Gastrocnemius medialis (tissue), 4 donors: ENCODE data around the gene CFAP91. TPM values are rescaled to one million over a fixed set of nuclear protein-coding genes. Genes with fewer than 3 reads are reported as not detected.

Experiments used
- ATAC-seq, 2 donors: fragments of 150-250 bp; one replicate each; pipeline ENCODE4 v1.9.1; 2016
- DNase-seq, 2 donors: peaks; one replicate each; pipeline ENCODE4 v3.0.0-alpha.2; 2019
- H3K27ac ChIP-seq, 4 donors: fragments of 200-600 bp; sonication (generic); 1 replicate in 1 of 4; 2 replicates in 3 of 4; pipeline ENCODE4 v1.5.1; 2016 to 2018; ENCODE audit warnings: mild to moderate bottlenecking in 2 of 4, moderate library complexity in 1 of 4
- H3K27me3 ChIP-seq, 3 donors: fragments of 200-600 bp; sonication (generic) in 2 of 3; 1 replicate in 1 of 3; 2 replicates in 2 of 3; pipeline versions ENCODE4 v1.5.1 to v1.6.0; 2016 to 2019; ENCODE audit warnings: mild to moderate bottlenecking in 1 of 3, moderate library complexity in 1 of 3
- H3K36me3 ChIP-seq, 2 donors: fragments of 200-600 bp; sonication (generic) in 1 of 2; one replicate each; pipeline ENCODE4 v1.5.1; 2017 to 2018
- H3K4me1 ChIP-seq, 2 donors: fragments of 200-600 bp; sonication (generic) in 1 of 2; one replicate each; pipeline ENCODE4 v1.5.1; 2016 to 2017; ENCODE audit warnings: mild to moderate bottlenecking in 2 of 2
- H3K4me3 ChIP-seq, 4 donors: fragments of 200-600 bp; sonication (generic) in 3 of 4; 1 replicate in 1 of 4; 2 replicates in 3 of 4; pipeline ENCODE4 v1.5.1; 2016 to 2019; ENCODE audit warnings: mild to moderate bottlenecking in 2 of 4
- H3K9me3 ChIP-seq, 3 donors: fragments of 200-600 bp; sonication (generic) in 2 of 3; 1 replicate in 1 of 3; 2 replicates in 2 of 3; pipeline ENCODE4 v1.5.1; 2016 to 2019
- POLR2A ChIP-seq, 2 donors: fragments of 450-650 bp; IDR thresholded peaks; one replicate each; pipeline ENCODE4 v1.6.1; 2017; ENCODE audit warnings: antibody characterized with exemption in 2 of 2, mild to moderate bottlenecking in 2 of 2, moderate library complexity in 2 of 2
- in situ Hi-C, 4 donors: fragments of 200-750 bp; cut with MboI; loops; one replicate each; pipeline versions ENCODE4 v1.15.0 to v1.8.0; 2017; ENCODE audit warnings: low sequenced_read_pairs in 4 of 4
- intact Hi-C: fragments of 100-400 bp; cut with DNase I; formaldehyde crosslinking; loops from one replicate; pipeline ENCODE4 v1.15.1; 2023; ENCODE audit warnings: low total_unique reads
- total RNA-seq, 4 donors: library from RNA; depleted of rRNA; stranded (reverse); fragments of >200 nt; gene quantifications; one replicate each; pipeline versions ENCODE4 v1.1.0 to v1.2.3, GENCODE V29; 2016
- TF ChIP-seq, protein P1 (sequence below), 5 experiments: fragments of 450-650 bp in 3 of 5; fragments of 200-600 bp in 2 of 5; sonication (generic) in 2 of 5; IDR thresholded peaks in 4 of 5; conservative IDR thresholded peaks in 1 of 5; 1 replicate in 4 of 5; 2 replicates in 1 of 5; pipeline ENCODE4 v1.5.1; 2016 to 2019; ENCODE audit warnings: antibody characterized with exemption in 5 of 5, mild to moderate bottlenecking in 3 of 5, moderate library complexity in 3 of 5

The CFAP91 gene
- total RNA-seq, 4 donors from 2014 or later, result 0.11 to 0.36 (median 0.20) TPM; not detected in 1

DNA sequence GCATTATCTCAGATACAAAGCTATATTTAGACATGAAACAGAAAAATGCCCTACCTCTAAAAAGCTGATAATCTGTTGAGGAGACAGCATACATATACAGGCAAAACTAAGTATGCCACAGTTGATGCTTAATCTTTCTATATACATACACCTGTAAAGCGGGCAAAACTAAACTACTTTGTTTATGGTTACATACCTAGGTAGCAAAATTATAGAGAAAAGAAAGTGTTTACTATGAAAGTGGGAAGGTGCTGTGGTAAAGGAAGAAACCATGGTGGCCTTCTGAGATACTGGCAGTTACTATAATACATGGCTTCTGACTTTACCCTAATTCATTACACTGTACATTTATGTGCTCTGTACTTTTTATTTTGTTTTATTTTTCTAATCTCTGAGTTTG, 43.1 kb downstream of the CFAP91 start:
- Histone ChIP-seq H3K9me3 (no peaks in the 10 kb centered on the region), H3K36me3 (no peaks in the 10 kb centered on the region), H3K4me3 (no peak overlapping the region), H3K4me1 (no peaks in the 10 kb centered on the region), H3K27me3 (no peaks in the 10 kb centered on the region), H3K27ac (no peak overlapping the region)
- in situ Hi-C loops (no loop called here), intact Hi-C loops (no loop called here)
- TF ChIP-seq, protein P1, sequence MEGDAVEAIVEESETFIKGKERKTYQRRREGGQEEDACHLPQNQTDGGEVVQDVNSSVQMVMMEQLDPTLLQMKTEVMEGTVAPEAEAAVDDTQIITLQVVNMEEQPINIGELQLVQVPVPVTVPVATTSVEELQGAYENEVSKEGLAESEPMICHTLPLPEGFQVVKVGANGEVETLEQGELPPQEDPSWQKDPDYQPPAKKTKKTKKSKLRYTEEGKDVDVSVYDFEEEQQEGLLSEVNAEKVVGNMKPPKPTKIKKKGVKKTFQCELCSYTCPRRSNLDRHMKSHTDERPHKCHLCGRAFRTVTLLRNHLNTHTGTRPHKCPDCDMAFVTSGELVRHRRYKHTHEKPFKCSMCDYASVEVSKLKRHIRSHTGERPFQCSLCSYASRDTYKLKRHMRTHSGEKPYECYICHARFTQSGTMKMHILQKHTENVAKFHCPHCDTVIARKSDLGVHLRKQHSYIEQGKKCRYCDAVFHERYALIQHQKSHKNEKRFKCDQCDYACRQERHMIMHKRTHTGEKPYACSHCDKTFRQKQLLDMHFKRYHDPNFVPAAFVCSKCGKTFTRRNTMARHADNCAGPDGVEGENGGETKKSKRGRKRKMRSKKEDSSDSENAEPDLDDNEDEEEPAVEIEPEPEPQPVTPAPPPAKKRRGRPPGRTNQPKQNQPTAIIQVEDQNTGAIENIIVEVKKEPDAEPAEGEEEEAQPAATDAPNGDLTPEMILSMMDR (IDR thresholded peaks at IDR 0.05 in 4 of 5, conservative IDR thresholded peaks at IDR 0.05 in 1 of 5), result no peak
- TF ChIP-seq POLR2A (IDR thresholded peaks at IDR 0.05), result no peak
- no peak for DNase-seq
- ATAC-seq, result no peak

- no peaks in the 10 kb centered on the region for H3K4me1 ChIP-seq
- H3K4me3 ChIP-seq, result no peak overlapping the region
- no peaks in the 10 kb centered on the region for H3K36me3 ChIP-seq
- no peaks in the 10 kb centered on the region for H3K9me3 ChIP-seq
- no peak overlapping the region for H3K27ac ChIP-seq
- no peak for DNase-seq
- no peaks in the 10 kb centered on the region for H3K27me3 ChIP-seq
- in situ Hi-C loops, result no loop called here
- TF ChIP-seq, protein P1 (IDR thresholded peaks at IDR 0.05 in 4 of 5, conservative IDR thresholded peaks at IDR 0.05 in 1 of 5), result no peak
- TF ChIP-seq POLR2A (IDR thresholded peaks at IDR 0.05), result no peak
- intact Hi-C loops, result no loop called here
- no peak for ATAC-seq
Observed at GRCh38 chr3:119746423-119746822, 43.6 kb downstream of the CFAP91 start.

DNA sequence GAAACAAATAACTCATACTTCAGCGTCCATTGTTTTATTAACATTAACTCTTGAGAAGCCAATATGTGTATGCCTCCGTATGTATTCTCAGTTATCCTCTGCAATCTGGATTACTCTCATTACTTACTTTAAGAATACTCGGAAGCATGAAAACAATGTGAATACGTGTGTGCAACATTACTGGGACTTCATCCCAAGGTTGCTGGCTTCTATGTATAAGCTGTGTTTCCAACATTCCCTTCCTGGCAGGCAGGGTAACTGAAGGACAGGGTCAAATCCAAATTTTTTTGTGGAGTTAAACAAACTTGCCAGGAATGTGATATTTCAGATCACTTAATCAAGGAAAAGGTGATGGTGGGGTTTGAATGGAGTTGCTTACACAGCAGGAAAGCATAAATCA, 44.5 kb downstream of the CFAP91 start:
- intact Hi-C loops, result no loop called here
- Histone ChIP-seq H3K9me3 (no peaks in the 10 kb centered on the region), H3K36me3 (no peaks in the 10 kb centered on the region), H3K27ac (no peak overlapping the region), H3K27me3 (no peaks in the 10 kb centered on the region), H3K4me1 (no peaks in the 10 kb centered on the region), H3K4me3 (no peak overlapping the region)
- TF ChIP-seq, protein P1 (IDR thresholded peaks at IDR 0.05 in 4 of 5, conservative IDR thresholded peaks at IDR 0.05 in 1 of 5), result no peak
- TF ChIP-seq POLR2A (IDR thresholded peaks at IDR 0.05), result no peak
- ATAC-seq, result no peak
- in situ Hi-C loops, result no loop called here
- no peak for DNase-seq

GRCh38 chr3:119748991-119749390, 46.2 kb downstream of the CFAP91 start:
- intact Hi-C loops, result no loop called here
- no peak for ATAC-seq
- in situ Hi-C loops, result no loop called here
- no peaks in the 10 kb centered on the region for H3K9me3 ChIP-seq
- no peaks in the 10 kb centered on the region for H3K36me3 ChIP-seq
- H3K4me3 ChIP-seq, result no peak overlapping the region
- DNase-seq, result no peak
- TF ChIP-seq POLR2A (IDR thresholded peaks at IDR 0.05), result no peak
- TF ChIP-seq, protein P1 (IDR thresholded peaks at IDR 0.05 in 4 of 5, conservative IDR thresholded peaks at IDR 0.05 in 1 of 5), result no peak
- H3K27ac ChIP-seq, result no peak overlapping the region
- H3K27me3 ChIP-seq, result no peaks in the 10 kb centered on the region
- H3K4me1 ChIP-seq, result no peaks in the 10 kb centered on the region

DNA sequence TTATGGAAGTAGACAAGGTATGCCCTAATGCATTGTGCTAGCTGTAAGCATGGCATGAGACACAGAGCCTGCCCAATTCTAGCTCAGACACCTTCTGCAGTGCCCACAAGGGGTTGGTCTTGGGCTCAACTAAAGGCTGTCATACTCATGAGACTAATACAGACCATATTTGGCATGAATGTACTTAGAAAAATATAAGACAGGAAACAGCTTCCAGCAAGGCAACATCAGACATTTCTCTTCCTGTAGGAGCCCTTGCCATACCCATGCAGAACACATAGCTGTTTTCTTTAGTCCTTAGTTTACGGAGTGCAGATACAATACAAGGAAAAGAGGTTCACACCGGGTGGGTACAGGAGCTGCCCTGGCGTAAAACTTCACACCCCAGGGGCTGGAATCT, 48.6 kb downstream of the CFAP91 start:
- TF ChIP-seq POLR2A (IDR thresholded peaks at IDR 0.05), result no peak
- TF ChIP-seq, protein P1 (IDR thresholded peaks at IDR 0.05 in 4 of 5, conservative IDR thresholded peaks at IDR 0.05 in 1 of 5), result no peak
- ATAC-seq, result no peak
- H3K36me3 ChIP-seq, result no peaks in the 10 kb centered on the region

More for the DNA sequence above, 48.6 kb downstream of the CFAP91 start:
- Histone ChIP-seq H3K27me3 (no peaks in the 10 kb centered on the region), H3K4me1 (no peaks in the 10 kb centered on the region), H3K9me3 (no peaks in the 10 kb centered on the region), H3K4me3 (no peak overlapping the region), H3K27ac (no peak overlapping the region)
- no peak for DNase-seq
- in situ Hi-C loops, result no loop called here
- intact Hi-C loops, result no loop called here
